Fibroblast of lung (primary cell): ENCODE measurements around the gene C9orf43.

Experiments used
- EZH2 ChIP-seq: IDR thresholded peaks from 2 replicates; pipeline ENCODE4 v1.5.1; 2012; ENCODE audit warnings: low read length, control low read depth, mild to moderate bottlenecking; ENCODE audit errors: missing control alignments
- TF ChIP-seq, protein P1 (sequence below), 2 donors: IDR thresholded peaks in 1 of 2; conservative IDR thresholded peaks in 1 of 2; 1 replicate in 1 of 2; 2 replicates in 1 of 2; pipeline ENCODE4 v1.5.1; 2011 to 2012; ENCODE audit warnings: low read length in 2 of 2, control low read depth in 1 of 2, inconsistent platforms in 1 of 2, low read depth in 1 of 2, mild to moderate bottlenecking in 1 of 2

DNA sequence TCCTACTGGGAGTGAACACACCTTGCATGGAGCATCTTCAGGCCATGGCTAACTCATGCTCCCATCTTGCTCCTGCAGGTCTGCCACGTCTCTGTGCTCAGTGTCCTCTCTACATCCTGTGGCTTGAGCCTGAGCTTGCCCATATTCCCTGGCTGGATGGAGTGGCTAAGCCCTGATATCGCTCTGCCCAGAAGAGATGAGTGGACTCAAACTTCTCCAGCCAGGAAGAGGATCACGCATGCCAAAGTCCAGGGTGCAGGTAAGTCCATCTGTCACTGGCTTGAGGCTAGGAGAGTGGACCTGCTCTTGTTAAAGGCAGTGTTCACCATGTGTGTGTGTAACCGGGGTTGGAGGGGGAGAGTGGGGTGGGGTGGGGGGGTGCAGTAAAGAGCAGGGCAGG is 51.4 kb downstream of the C9orf43 start:
- TF ChIP-seq, protein P1, sequence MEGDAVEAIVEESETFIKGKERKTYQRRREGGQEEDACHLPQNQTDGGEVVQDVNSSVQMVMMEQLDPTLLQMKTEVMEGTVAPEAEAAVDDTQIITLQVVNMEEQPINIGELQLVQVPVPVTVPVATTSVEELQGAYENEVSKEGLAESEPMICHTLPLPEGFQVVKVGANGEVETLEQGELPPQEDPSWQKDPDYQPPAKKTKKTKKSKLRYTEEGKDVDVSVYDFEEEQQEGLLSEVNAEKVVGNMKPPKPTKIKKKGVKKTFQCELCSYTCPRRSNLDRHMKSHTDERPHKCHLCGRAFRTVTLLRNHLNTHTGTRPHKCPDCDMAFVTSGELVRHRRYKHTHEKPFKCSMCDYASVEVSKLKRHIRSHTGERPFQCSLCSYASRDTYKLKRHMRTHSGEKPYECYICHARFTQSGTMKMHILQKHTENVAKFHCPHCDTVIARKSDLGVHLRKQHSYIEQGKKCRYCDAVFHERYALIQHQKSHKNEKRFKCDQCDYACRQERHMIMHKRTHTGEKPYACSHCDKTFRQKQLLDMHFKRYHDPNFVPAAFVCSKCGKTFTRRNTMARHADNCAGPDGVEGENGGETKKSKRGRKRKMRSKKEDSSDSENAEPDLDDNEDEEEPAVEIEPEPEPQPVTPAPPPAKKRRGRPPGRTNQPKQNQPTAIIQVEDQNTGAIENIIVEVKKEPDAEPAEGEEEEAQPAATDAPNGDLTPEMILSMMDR (conservative IDR thresholded peaks at IDR 0.05 in 1 of 2, IDR thresholded peaks at IDR 0.05 in 1 of 2; ENCODE audit: low read depth in 1 of 2, low read length in 2 of 2) = no peak
- TF ChIP-seq EZH2 = no peak
